GM18858 (cell line): ENCODE measurements around the gene DENND4A.
"Not testable (repeated sequence)": the region's sequence is repeated elsewhere in the genome, so short reads cannot be mapped to it uniquely, and the experiment has no call there.

Experiments
- ATAC-seq: cut with Tn5 transposase; IDR thresholded peaks from one replicate; pipeline ENCODE4 v1.9.1; 2021; ENCODE audit not compliant: unreplicated experiment

Gene DENND4A

GRCh38 chr15:65819563-65819960 lies 27.5 kb upstream of the DENND4A start:
- no peak for ATAC-seq

GRCh38 chr15:65818927-65819562 lies 27.0 kb upstream of the DENND4A start:
- peak; percentile 60 for ATAC-seq

GRCh38 chr15:65816441-65816840 lies 24.3 kb upstream of the DENND4A start:
- no peak for ATAC-seq

GRCh38 chr15:65816008-65816407 lies 23.9 kb upstream of the DENND4A start:
- not testable (repeated sequence) for ATAC-seq

GRCh38 chr15:65814271-65814670 lies 22.2 kb upstream of the DENND4A start:
- ATAC-seq, result not testable (repeated sequence)

- ATAC-seq, result no peak
These were observed 20.8 kb upstream of the DENND4A start for GRCh38 chr15:65812916-65813315.

- no peak for ATAC-seq
These were observed 20.4 kb upstream of the DENND4A start for GRCh38 chr15:65812467-65812866.

GRCh38 chr15:65811835-65812234 lies 19.7 kb upstream of the DENND4A start:
- no peak for ATAC-seq

GRCh38 chr15:65811011-65811733 lies 19.1 kb upstream of the DENND4A start:
- ATAC-seq, result not testable (repeated sequence)

GRCh38 chr15:65806397-65806796 lies 14.3 kb upstream of the DENND4A start:
- ATAC-seq, result no peak

- ATAC-seq, result no peak
These were observed 13.1 kb upstream of the DENND4A start for GRCh38 chr15:65805019-65805745.

- no peak for ATAC-seq
These were observed 12.3 kb upstream of the DENND4A start for GRCh38 chr15:65804252-65804931.

- ATAC-seq, result no peak
These were observed 9.2 kb upstream of the DENND4A start for GRCh38 chr15:65801229-65801805.

- no peak for ATAC-seq
These were observed 4.6 kb upstream of the DENND4A start for GRCh38 chr15:65796610-65797078.

GRCh38 chr15:65795663-65796216 lies 3.6 kb upstream of the DENND4A start:
- ATAC-seq, result no peak

GRCh38 chr15:65793818-65794104 lies 1.7 kb upstream of the DENND4A start:
- no peak for ATAC-seq

GRCh38 chr15:65792988-65793817 lies 1.1 kb upstream of the DENND4A start:
- no peak for ATAC-seq

- peak; percentile 16 for ATAC-seq
These were observed 557 bp downstream of the DENND4A start for GRCh38 chr15:65791335-65792137.

GRCh38 chr15:65790694-65791334 lies 1.3 kb downstream of the DENND4A start:
- ATAC-seq, result no peak
